Activated CD8-positive, alpha-beta T cell treated with anti-CD3 and anti-CD28 coated beads for 36 hours (primary cell): Measurements from ENCODE around the gene SH3BP4. TPM values are rescaled to one million over a fixed set of nuclear protein-coding genes. Genes with fewer than 3 reads are reported as not detected.

Experiments used
- ATAC-seq: fragments of 200-7000 bp; cut with Tn5 transposase; one replicate; pipeline ENCODE4 v1.10.0; 2021; ENCODE audit warnings: mild to moderate bottlenecking, moderate library complexity
- CTCF ChIA-PET: fragments of 350-600 bp; sonication (Branson Sonifier 250); formaldehyde crosslinking; loops from one replicate; lab custom pipeline; 2021; ENCODE audit warnings: antibody characterized with exemption; lab: Charles Lee
- POLR2A ChIA-PET: fragments of 350-600 bp; sonication (Branson Sonifier 250); formaldehyde crosslinking; loops from one replicate; lab custom pipeline; 2021; ENCODE audit warnings: antibody characterized with exemption; lab: Charles Lee
- DNase-seq: peaks from one replicate; pipeline ENCODE4 v3.0.0-alpha.2; 2020
- H3K27ac Mint-ChIP-seq: one replicate; pipeline ENCODE4 v1.8.0; 2021; ENCODE audit warnings: mild to moderate bottlenecking, mixed read lengths
- H3K27me3 Mint-ChIP-seq: one replicate; pipeline ENCODE4 v1.8.0; 2021; ENCODE audit warnings: mixed read lengths
- H3K36me3 Mint-ChIP-seq: one replicate; pipeline ENCODE4 v1.8.0; 2021; ENCODE audit warnings: low read depth, mixed read lengths
- H3K4me1 Mint-ChIP-seq: one replicate; pipeline ENCODE4 v1.8.0; 2021; ENCODE audit warnings: low read depth, mixed read lengths
- H3K4me3 Mint-ChIP-seq: one replicate; pipeline ENCODE4 v1.8.0; 2021; ENCODE audit warnings: mild to moderate bottlenecking, moderate library complexity, mixed read lengths
- H3K9me3 Mint-ChIP-seq: one replicate; pipeline ENCODE4 v1.8.0; 2021; ENCODE audit warnings: mixed read lengths
- CTCF ChIP-seq: fragments of 200-600 bp; IDR thresholded peaks from one replicate; pipeline ENCODE4 v1.8.0; 2022; ENCODE audit warnings: antibody characterized with exemption, mild to moderate bottlenecking
- intact Hi-C: fragments of 100-400 bp; cut with micrococcal nuclease; formaldehyde crosslinking; loops from one replicate; pipeline ENCODE4 v1.10.0; 2022
- total RNA-seq, 2 experiments: library from RNA; stranded (reverse); gene quantifications; one replicate each; pipeline ENCODE4 v1.2.3, GENCODE V29; 2021

Gene SH3BP4
- total RNA-seq, 2 experiments from 2014 or later: 0.14 to 0.54 TPM

- no peaks in the 10 kb centered on the region for H3K9me3 Mint-ChIP-seq
- TF ChIP-seq CTCF: no peak
- H3K4me3 Mint-ChIP-seq: no peak overlapping the region
- no peak for DNase-seq
- no peak overlapping the region for H3K27ac Mint-ChIP-seq
- POLR2A ChIA-PET: no interaction called here
- ATAC-seq: no peak
- CTCF ChIA-PET: no interaction called here
- no peaks in the 10 kb centered on the region for H3K4me1 Mint-ChIP-seq
- H3K36me3 Mint-ChIP-seq: no peaks in the 10 kb centered on the region
- intact Hi-C loops: no loop called here
- H3K27me3 Mint-ChIP-seq: peaks cover 2% of the 10 kb centered on the region
These were observed 99.8 kb downstream of the SH3BP4 start for GRCh38 chr2:235051436-235052260.

DNA sequence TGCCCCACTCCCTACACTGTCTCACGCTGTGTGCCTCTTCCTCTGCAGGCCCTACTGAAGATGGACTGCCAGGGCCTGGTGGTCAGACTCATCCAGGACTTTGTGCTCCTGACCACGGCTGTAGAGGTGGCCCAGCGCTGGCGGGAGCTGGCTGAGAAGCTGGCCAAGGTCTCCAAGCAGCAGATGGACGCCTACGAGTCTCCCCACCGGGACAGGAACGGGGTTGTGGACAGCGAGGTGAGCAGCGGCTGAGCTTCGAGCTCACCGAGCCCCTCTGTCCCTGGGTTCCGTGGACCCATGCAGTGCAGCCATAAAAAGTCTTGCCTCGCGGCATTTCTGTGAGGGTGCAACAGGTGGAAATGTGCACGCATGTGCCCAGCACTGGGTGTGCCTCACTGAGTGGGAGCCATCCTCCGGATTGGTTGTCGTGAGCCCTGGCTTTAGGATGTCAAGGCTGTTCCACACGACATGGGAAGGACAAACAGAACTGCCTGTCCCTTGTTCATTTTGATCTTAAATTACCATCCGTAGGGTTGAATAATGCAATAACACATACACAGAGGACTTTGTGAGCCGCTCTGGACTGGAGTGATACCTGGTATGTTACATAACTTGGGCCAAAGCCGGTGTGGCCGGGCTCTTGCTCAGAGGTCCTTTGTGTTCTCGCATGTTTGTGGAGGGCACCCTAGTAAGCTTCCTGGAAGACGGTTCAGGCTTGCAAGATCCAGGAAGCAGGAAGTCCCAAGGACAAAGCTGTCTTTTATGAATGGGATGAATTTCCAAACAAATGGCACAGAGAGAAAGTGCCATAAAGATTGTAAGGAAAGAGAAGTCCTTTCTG, 100.9 kb downstream of the SH3BP4 start:
- DNase-seq (no peak), ATAC-seq (no peak)
- Mint-ChIP-seq H3K36me3 (no peaks in the 10 kb centered on the region), H3K27me3 (peaks cover 2% of the 10 kb centered on the region), H3K9me3 (no peaks in the 10 kb centered on the region), H3K4me3 (no peak overlapping the region), H3K4me1 (no peaks in the 10 kb centered on the region), H3K27ac (no peak overlapping the region)
- TF ChIP-seq CTCF: no peak
- intact Hi-C loops: no loop called here
- CTCF ChIA-PET: no interaction called here
- POLR2A ChIA-PET: no interaction called here

DNA sequence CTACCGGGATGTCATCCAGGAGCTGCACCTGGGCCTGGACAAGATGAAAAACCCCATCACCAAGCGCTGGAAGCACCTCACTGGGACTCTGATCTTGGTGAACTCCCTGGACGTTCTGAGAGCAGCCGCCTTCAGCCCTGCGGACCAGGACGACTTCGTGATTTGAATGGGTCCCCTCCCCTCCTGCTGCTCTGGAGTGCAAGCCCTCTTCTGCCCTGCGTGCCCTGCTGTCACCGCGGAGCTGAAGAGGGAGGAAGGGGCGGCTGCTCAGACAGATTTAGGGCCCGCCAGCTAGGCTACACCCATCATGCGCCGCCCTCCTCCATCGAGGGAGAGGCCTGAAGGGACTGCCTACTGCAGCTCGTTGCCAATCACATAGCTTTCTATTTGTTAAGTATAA, 101.8 kb downstream of the SH3BP4 start:
- TF ChIP-seq CTCF: no peak
- Mint-ChIP-seq H3K27me3 (peaks cover 2% of the 10 kb centered on the region), H3K4me1 (no peaks in the 10 kb centered on the region), H3K9me3 (no peaks in the 10 kb centered on the region), H3K36me3 (no peaks in the 10 kb centered on the region), H3K27ac (no peak overlapping the region), H3K4me3 (no peak overlapping the region)
- ATAC-seq (no peak), DNase-seq (no peak)
- ChIA-PET POLR2A (interaction anchor here (0.5 kb wide), 1 partner anchor 301 kb away, joined by 3 read pairs; no protein-coding TSS in a partner anchor), CTCF (interaction anchor here (0.9 kb wide), 1 partner anchor 63 kb away, joined by 3 read pairs; no protein-coding TSS in a partner anchor)
- intact Hi-C loops: no loop called here

GRCh38 chr2:235054475-235054874, 102.7 kb downstream of the SH3BP4 start:
- Mint-ChIP-seq H3K27ac (no peak overlapping the region), H3K27me3 (peaks cover 2% of the 10 kb centered on the region), H3K4me1 (no peaks in the 10 kb centered on the region), H3K9me3 (no peaks in the 10 kb centered on the region), H3K36me3 (no peaks in the 10 kb centered on the region), H3K4me3 (no peak overlapping the region)
- ChIA-PET CTCF (interaction anchor here (0.9 kb wide), 1 partner anchor 62 kb away, joined by 3 read pairs; no protein-coding TSS in a partner anchor), POLR2A (no interaction called here)
- intact Hi-C loops: no loop called here
- ATAC-seq: no peak
- no peak for DNase-seq
- TF ChIP-seq CTCF: no peak
